A673 (cell line): ENCODE data around the gene CLIC5. TPM values are rescaled to one million over a fixed set of nuclear protein-coding genes. Genes with fewer than 3 reads are reported as not detected.

Experiments used
- BruUV-seq: library from RNA; stranded (reverse); fragments of 400-500 nt; replicated peaks from 2 replicates; lab custom pipeline; 2021; lab: Mats Ljungman, UMichigan
- CTCF ChIA-PET: fragments of 300-600 bp; sonication (Branson Sonifier 250); formaldehyde crosslinking; loops from one replicate; lab custom pipeline; 2022; ENCODE audit warnings: antibody characterized with exemption; lab: Charles Lee
- POLR2A ChIA-PET: fragments of 300-600 bp; sonication (Branson Sonifier 250); formaldehyde crosslinking; loops from one replicate; lab custom pipeline; 2022; ENCODE audit warnings: antibody characterized with exemption; ENCODE audit not compliant: low non-redundant PET; lab: Charles Lee
- DNase-seq: peaks from one replicate; pipeline ENCODE4 v3.0.0-alpha.2; 2015; ENCODE audit warnings: low spot score
- H3K27ac ChIP-seq: fragments of 200-600 bp; sonication (generic); 2 replicates; pipeline ENCODE4 v1.5.1; 2016; ENCODE audit warnings: mixed run types, low read depth, mild to moderate bottlenecking, mixed read lengths, antibody characterized with exemption, low read length; ENCODE audit not compliant: poor library complexity, severe bottlenecking
- H3K27me3 ChIP-seq: fragments of 200-600 bp; sonication (generic); replicated peaks from 2 replicates; pipeline ENCODE4 v1.6.1; 2017; ENCODE audit warnings: mixed run types, low read depth, mild to moderate bottlenecking, mixed read lengths, antibody characterized with exemption, low read length; ENCODE audit not compliant: insufficient read depth, poor library complexity
- H3K36me3 ChIP-seq: fragments of 200-600 bp; sonication (generic); 2 replicates; pipeline ENCODE4 v1.6.1; 2016; ENCODE audit warnings: mixed run types, mild to moderate bottlenecking, mixed read lengths, antibody characterized with exemption, low read length; ENCODE audit not compliant: insufficient read depth, poor library complexity, severe bottlenecking
- H3K4me1 ChIP-seq: fragments of 200-600 bp; sonication (generic); 2 replicates; pipeline ENCODE4 v1.6.1; 2017; ENCODE audit warnings: mixed run types, mild to moderate bottlenecking, mixed read lengths, antibody characterized with exemption, low read length; ENCODE audit not compliant: insufficient read depth, poor library complexity, severe bottlenecking
- H3K4me3 ChIP-seq: fragments of 200-600 bp; sonication (generic); 2 replicates; pipeline ENCODE4 v1.5.1; 2016; ENCODE audit warnings: low read depth, mixed run types, mild to moderate bottlenecking, mixed read lengths, low read length; ENCODE audit not compliant: poor library complexity, severe bottlenecking
- H3K9me3 ChIP-seq: fragments of 200-600 bp; sonication (generic); 2 replicates; pipeline ENCODE4 v1.6.1; 2016; ENCODE audit warnings: mixed run types, low read depth, mild to moderate bottlenecking, mixed read lengths, antibody characterized with exemption, low read length; ENCODE audit not compliant: poor library complexity, severe bottlenecking
- CTCF ChIP-seq: fragments of 300-800, 200-600 bp; sonication (generic); conservative IDR thresholded peaks from 2 replicates; pipeline ENCODE4 v1.5.1; 2017; ENCODE audit warnings: low read depth, mild to moderate bottlenecking, antibody characterized with exemption, low read length, moderate library complexity, mixed read lengths
- EZH2 ChIP-seq: fragments of 200-600 bp; sonication (generic); IDR thresholded peaks from 2 replicates; pipeline ENCODE4 v1.6.1; 2017; ENCODE audit warnings: borderline replicate concordance, low read depth, mild to moderate bottlenecking, mixed read lengths, antibody characterized with exemption, low read length; ENCODE audit not compliant: poor library complexity, severe bottlenecking
- intact Hi-C: fragments of 100-400 bp; cut with micrococcal nuclease; formaldehyde crosslinking; loops from one replicate; pipeline ENCODE4 v1.10.0; 2022; ENCODE audit not compliant: unreplicated experiment
- total RNA-seq: library from RNA; stranded (reverse); gene quantifications from 2 replicates; pipeline ENCODE4 v1.2.3, GENCODE V29; 2021

The CLIC5 gene
- total RNA-seq, 1 experiment from 2014 or later: not detected

DNA sequence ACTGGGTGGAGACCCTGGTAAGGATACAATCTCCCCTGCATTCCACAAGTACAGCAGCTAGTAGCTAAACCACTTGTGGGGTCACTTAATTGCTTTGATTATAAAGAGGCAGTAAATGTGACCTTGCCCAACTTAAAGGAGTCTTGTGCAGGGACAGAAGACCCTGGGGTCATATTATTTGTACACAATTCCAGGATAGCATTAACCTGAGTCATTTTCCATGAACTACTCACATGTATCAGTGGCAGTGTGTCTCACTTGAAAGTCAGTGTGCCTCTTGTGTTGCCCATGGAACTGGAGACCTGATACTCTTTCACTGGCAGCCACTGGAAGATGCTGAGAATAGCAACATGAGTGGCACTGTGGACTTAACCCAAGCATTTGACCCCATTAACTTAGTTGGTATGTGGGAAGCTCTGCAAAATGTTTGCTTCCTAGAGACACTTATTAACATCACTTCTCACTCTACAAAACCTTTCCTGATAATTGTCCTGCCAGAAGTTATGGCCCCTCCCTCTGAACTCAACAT, 28.9 kb downstream of the CLIC5 start:
- BruUV-seq: no TSS peak
- intact Hi-C loops: no loop called here
- TF ChIP-seq EZH2: no peak
- TF ChIP-seq CTCF: no peak
- Histone ChIP-seq H3K9me3 (no peaks in the 10 kb centered on the region), H3K36me3 (no peaks in the 10 kb centered on the region), H3K27ac (no peak overlapping the region), H3K27me3 (no peaks in the 10 kb centered on the region), H3K4me1 (no peaks in the 10 kb centered on the region), H3K4me3 (no peak overlapping the region)
- ChIA-PET POLR2A (no interaction called here), CTCF (no interaction called here)
- DNase-seq: no peak

DNA sequence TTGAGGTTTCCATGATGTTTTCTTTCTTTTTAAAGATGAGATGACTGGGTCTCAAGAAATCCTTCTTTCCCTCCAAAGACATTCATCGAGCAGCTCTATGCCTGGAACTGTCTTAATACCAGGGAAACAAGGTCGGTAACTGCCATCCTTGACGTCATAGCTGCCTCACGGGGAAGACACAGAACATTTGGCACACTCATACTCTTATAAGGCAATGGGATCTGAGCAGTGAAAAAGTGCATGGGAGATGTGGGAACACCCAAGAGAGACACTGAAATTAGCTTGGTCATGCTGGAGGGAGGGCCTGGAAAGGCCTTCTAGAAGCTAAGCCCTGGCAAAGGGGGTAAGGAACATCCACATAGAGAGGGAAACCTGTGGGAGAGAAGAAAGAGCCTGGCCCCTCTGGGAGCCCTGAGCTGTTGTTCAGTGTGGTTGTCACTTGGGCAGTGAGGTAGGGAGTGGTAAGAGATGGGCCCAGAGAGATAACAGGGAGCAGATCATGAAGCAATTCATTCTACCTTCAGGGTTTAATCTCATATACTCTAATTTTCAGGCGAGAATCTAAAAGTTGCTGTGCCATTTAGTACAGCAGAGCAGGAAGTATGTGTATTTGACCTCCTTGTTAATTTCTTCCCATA, 30.8 kb downstream of the CLIC5 start:
- intact Hi-C loops: no loop called here
- BruUV-seq: no TSS peak
- Histone ChIP-seq H3K27ac (no peak overlapping the region), H3K27me3 (no peaks in the 10 kb centered on the region), H3K9me3 (no peaks in the 10 kb centered on the region), H3K4me1 (no peaks in the 10 kb centered on the region), H3K4me3 (no peak overlapping the region), H3K36me3 (no peaks in the 10 kb centered on the region)
- ChIA-PET POLR2A (no interaction called here), CTCF (no interaction called here)
- TF ChIP-seq CTCF: no peak
- no peak for TF ChIP-seq EZH2
- no peak for DNase-seq

GRCh38 chr6:45984347-45984746, 31.3 kb downstream of the CLIC5 start:
- no peak for DNase-seq
- Histone ChIP-seq H3K36me3 (no peaks in the 10 kb centered on the region), H3K4me3 (no peak overlapping the region), H3K27me3 (no peaks in the 10 kb centered on the region), H3K9me3 (no peaks in the 10 kb centered on the region), H3K27ac (no peak overlapping the region), H3K4me1 (no peaks in the 10 kb centered on the region)
- TF ChIP-seq CTCF: no peak
- no peak for TF ChIP-seq EZH2
- intact Hi-C loops: no loop called here
- ChIA-PET CTCF (no interaction called here), POLR2A (no interaction called here)
- BruUV-seq: no TSS peak
